AG20443 (cell line): Measurements from ENCODE around the gene TMEM14A.
"Not testable (repeated sequence)": the region's sequence is repeated elsewhere in the genome, so short reads cannot be mapped to it uniquely, and the experiment has no call there.

Experiments
- DNase-seq: peaks from one replicate; pipeline ENCODE4 v3.0.0; 2012; ENCODE audit warnings: low spot score, mixed read lengths

Gene TMEM14A, protein sequence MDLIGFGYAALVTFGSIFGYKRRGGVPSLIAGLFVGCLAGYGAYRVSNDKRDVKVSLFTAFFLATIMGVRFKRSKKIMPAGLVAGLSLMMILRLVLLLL

DNA sequence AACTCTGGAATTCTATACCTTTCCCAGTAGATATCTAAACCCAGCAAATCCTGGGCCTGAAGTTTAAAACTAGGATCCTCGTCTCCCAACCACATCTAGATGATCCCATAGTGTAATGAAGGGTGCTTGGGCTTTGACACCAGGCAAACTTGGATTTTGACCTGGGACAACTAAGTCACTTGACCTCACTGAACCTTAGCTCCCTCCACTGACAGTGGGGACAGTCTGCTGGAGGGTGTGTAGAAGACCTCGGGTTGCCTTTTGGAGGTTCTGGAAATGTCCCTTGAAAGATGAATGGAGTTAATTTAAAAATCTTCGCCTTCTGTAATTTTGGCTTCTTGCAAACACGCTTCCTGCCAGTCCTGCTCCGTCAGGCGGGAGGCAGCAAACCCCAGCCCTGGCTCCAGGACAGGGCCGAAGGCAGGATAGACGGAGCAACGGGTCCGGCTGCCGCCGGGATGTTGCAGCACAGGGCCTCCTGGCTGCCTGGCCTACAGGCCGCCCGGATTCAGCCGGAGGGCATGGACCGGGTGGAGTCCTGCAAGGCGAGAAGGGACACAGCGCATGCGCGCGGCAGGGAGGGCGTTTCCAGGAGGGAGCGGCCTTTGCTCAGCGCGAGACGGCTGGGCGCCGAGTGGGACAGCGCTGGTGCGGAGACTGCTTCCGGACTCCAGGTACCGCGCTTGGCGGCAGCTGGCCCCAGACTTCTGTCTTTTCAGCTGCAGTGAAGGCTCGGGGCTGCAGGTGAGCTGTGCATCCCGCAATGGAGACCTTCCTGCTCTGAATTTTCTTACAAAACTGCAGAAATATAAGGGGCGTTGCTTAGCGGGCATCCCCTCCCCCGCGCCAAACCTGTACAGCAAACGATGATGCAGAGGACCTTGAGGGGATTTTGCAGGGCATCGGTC, at the start of gene TMEM14A:
Gene TMEM14A, plus strand, starts transcription at position 612 of the 908 bp plus-strand sequence. CDS start 5,990 bp downstream, outside the sequence.
- DNase-seq = peak; percentile 99

DNA sequence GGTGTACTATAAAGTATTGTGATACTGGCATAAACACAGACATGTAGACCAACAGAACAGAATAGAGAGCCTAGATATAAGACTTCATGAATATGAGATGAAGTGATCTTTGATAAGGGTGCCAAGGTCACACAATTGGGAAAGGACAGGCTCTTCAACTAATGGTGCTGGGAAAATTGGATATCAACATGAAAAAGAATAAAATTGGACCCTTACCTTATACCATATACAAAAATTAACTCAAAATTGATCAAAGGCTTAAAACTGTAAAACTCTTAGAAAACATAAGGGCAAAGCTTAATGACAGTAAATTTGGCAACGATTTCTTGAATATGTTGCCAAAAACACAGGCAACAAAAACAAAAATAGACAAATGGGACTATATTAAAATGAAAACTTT, 49.3 kb upstream of the TMEM14A start:
- DNase-seq = no peak

GRCh38 chr6:52622810-52623209, 48.1 kb upstream of the TMEM14A start:
- no peak for DNase-seq

GRCh38 chr6:52632011-52632410, 38.9 kb upstream of the TMEM14A start:
- DNase-seq = no peak

DNA sequence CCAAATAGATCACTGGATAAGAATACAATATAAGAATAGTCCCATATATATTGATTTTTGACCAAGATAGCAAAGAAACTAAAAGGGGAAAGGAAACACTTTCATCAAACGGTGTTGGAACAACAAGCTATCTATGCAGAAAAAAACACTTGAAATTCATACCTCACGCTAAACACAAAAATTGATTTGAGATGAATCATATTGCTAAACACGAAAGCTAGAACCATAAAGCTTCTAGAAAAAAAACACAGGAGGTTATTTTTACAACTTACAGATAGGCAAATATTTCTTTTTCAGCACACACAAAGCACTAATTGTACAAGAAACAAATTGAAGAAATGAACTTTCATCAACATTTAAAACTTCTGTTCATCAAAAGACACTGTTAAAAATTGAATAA, 36.7 kb upstream of the TMEM14A start:
- no peak for DNase-seq

GRCh38 chr6:52635049-52635577, 35.8 kb upstream of the TMEM14A start:
- no peak for DNase-seq

- DNase-seq = no peak
Measured at GRCh38 chr6:52636830-52637229, 34.1 kb upstream of the TMEM14A start.

DNA sequence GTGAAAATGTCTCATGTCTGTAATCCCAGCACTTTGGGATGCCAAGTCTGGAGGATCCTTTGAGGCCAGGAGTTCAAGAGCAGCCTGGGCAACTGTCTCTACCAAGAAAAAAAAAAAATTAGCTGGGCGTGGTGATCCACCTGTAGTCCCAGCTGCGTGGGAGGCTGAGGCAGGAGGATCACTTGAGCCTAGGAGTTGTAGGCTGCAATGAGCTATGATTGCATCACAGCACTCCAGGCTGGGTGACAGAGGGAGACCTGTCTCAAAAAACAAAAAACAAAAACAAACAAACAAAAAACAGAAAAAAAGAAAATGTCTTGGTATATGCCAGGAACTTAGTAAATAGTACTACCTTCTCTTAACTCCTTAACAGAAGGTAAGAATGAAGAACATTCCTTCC, 31.4 kb upstream of the TMEM14A start:
- DNase-seq = no peak

GRCh38 chr6:52640170-52640569, 30.7 kb upstream of the TMEM14A start:
- DNase-seq = no peak

DNA sequence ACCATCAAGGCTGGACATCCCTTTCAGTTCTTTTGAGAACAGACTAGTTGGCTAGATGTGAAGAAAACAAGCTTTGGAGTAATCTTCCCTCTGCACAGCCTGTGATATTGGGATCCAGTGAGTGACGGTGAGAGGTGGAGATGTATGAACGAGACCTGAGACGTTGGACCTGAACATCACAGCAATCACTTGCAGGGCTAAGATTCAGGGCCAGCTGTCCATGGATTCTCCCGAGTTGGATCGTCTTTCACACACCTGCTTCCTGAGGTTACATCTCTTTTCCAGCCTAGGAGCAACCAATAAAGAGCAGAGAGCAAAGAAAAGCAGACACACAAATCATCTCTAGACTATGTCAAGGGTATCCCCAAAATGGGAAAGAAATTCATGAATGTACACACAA, 30.0 kb upstream of the TMEM14A start:
- DNase-seq = no peak

- DNase-seq = no peak
Measured at GRCh38 chr6:52641388-52641787, 29.5 kb upstream of the TMEM14A start.

- no peak for DNase-seq
Measured at GRCh38 chr6:52641826-52642225, 29.1 kb upstream of the TMEM14A start.

DNA sequence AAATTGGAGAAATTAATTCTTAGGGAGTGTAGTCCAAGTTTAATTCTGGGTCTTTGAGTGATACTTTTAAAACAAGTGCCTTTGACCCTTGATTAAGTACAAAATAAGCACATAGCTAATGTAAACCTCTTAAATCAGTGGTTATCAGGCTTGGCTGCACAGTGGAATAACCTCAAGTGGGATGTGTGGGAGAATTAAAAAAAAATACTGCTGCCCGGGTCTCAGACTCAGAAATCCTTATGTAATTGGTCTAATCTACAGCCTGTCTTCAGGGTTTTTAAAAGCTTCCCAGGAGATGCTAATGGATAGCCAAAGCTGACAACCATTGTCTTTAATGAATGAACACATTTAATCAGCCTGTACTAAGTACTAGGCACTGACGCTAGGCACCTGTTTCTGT, 28.5 kb upstream of the TMEM14A start:
- DNase-seq = no peak

GRCh38 chr6:52643158-52643557, 27.8 kb upstream of the TMEM14A start:
- no peak for DNase-seq

DNA sequence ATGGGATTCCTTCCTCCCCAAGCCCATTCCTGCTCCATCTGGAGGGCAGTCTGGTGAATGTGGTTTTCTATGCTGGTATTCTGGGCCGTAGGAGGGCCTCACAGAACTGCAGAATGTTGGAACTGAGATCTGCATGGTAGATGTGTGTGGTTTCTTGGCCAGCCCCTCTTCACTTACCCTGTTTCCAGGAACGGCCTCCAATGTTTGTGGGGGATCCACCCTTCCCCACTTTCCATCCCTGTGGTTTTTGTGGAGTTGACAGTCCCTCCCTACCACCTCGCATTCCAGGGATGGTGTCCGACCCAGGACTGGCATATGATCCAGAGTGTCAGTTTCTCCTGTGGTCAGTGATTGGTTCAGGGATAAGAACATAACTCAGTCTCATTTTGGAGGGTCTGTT, 26.7 kb upstream of the TMEM14A start:
- no peak for DNase-seq

- DNase-seq = no peak
Measured at GRCh38 chr6:52645976-52646375, 24.9 kb upstream of the TMEM14A start.

GRCh38 chr6:52647199-52647598, 23.7 kb upstream of the TMEM14A start:
- peak; percentile 45 for DNase-seq

GRCh38 chr6:52649536-52650160, 21.3 kb upstream of the TMEM14A start:
- no peak for DNase-seq

- DNase-seq = no peak
Measured at GRCh38 chr6:52650941-52651340, 20.0 kb upstream of the TMEM14A start.

GRCh38 chr6:52653151-52653550, 17.8 kb upstream of the TMEM14A start:
- no peak for DNase-seq

GRCh38 chr6:52654007-52654406, 16.9 kb upstream of the TMEM14A start:
- no peak for DNase-seq

- DNase-seq = no peak
Measured at GRCh38 chr6:52654592-52654991, 16.3 kb upstream of the TMEM14A start.

DNA sequence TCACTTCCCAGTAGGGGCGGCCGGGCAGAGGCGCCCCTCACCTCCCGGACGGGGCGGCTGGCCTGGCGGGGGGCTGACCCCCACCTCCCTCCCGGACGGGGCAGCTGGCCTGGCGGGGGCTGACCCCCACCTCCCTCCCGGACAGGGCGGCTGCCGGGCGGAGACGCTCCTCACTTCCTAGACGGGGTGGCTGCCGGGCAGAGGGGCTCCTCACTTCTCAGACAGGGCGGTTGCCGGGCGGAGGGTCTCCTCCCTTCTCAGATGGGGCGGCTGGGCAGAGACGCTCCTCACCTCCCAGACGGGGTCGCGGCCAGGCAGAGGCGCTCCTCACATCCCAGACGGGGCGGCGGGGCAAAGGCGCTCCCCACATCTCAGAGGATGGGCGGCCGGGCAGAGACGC, 15.0 kb upstream of the TMEM14A start:
- DNase-seq = not testable (repeated sequence)
